Retinal pigment epithelial cell (primary cell): Measurements from ENCODE around the gene AURKAIP1.
"Not testable (repeated sequence)": the region's sequence is repeated elsewhere in the genome, so short reads cannot be mapped to it uniquely, and the experiment has no call there.

ENCODE experiments used
- DNase-seq: peaks from one replicate; pipeline ENCODE4 v3.0.0-alpha.2; 2010; ENCODE audit warnings: low read depth
- H3K4me3 ChIP-seq: 2 replicates; pipeline ENCODE4 v1.5.1; 2011; ENCODE audit warnings: mild to moderate bottlenecking, low read length, control low read depth, moderate library complexity
- TF ChIP-seq, protein P1 (sequence below): conservative IDR thresholded peaks from 2 replicates; pipeline ENCODE4 v1.5.1; 2011; ENCODE audit warnings: low read depth, low read length, control low read depth, inconsistent platforms

AURKAIP1 gene

DNA sequence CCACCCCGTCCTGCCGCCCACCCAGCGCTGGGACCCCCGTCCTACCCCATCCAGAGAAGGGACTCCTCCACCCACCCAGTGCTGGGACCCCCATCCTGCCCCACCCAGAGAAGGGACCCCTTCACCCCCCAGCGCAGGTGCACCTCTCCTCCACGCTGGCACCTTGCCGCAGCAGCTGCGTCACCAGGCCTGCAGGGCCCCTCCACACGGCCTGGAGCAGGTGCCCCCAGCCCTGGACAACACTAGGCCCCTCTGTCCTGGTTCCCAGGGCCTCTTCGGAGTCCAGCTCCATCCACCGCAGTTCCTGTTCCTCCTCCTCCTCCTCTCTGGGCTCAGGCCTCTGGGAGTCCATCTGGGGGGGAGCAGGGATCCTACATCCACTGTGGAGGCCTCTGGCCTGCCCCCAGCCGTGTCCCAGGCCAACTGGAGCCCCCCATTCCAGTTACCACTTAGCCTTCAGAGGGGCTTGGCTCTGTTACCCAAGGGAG, 45.7 kb upstream of the AURKAIP1 start:
- TF ChIP-seq, protein P1, sequence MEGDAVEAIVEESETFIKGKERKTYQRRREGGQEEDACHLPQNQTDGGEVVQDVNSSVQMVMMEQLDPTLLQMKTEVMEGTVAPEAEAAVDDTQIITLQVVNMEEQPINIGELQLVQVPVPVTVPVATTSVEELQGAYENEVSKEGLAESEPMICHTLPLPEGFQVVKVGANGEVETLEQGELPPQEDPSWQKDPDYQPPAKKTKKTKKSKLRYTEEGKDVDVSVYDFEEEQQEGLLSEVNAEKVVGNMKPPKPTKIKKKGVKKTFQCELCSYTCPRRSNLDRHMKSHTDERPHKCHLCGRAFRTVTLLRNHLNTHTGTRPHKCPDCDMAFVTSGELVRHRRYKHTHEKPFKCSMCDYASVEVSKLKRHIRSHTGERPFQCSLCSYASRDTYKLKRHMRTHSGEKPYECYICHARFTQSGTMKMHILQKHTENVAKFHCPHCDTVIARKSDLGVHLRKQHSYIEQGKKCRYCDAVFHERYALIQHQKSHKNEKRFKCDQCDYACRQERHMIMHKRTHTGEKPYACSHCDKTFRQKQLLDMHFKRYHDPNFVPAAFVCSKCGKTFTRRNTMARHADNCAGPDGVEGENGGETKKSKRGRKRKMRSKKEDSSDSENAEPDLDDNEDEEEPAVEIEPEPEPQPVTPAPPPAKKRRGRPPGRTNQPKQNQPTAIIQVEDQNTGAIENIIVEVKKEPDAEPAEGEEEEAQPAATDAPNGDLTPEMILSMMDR = no peak
- no peak for DNase-seq
- no peak overlapping the region for H3K4me3 ChIP-seq

DNA sequence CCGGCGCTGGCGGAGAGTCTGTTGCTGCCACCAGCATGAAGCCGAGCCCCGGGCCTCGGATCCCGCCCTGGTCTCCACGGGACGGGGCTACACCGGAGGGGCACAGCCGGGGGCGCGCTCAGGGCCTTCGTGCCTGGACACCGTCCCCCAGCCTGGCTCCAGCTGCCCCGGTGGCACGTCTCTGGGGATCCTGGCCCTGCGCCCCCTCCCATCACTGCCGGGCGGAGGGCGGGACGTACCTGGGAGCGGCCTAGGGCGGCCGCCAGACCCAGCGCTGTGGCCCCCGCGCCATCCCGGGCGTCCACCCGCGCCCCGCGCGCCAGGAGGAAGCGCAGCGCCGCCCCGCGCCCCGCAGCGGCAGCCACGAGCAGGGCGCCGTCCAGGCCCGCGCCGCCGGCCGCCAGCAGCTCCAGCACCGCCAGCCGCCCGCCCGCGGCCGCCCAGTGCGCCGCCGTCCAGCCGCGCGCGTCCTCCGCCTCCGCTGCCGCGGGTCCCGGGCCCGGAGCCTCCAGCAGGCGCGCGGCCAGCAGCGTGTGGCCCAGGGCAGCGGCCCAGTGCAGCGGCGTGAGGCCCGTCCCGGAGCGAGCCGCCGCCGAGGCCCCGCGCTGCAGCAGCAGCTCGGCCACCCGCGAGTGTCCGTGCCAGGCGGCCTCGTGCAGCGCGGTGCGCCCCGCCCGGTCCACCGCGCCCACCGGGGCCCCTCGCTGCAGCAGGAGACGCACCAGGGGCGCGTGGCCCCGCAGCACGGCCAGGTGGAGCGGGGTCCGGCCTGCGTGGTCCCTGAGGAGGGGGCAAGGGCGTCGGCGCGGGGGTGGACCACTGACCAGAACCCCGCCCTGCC, 45.0 kb upstream of the AURKAIP1 start:
- TF ChIP-seq, protein P1 = no peak
- no peak for DNase-seq
- H3K4me3 ChIP-seq = no peak overlapping the region

GRCh38 chr1:1419363-1419812, 44.4 kb upstream of the AURKAIP1 start:
- no peak overlapping the region for H3K4me3 ChIP-seq
- TF ChIP-seq, protein P1 = no peak
- DNase-seq = no peak

- DNase-seq = no peak
- TF ChIP-seq, protein P1 = no peak
- H3K4me3 ChIP-seq = no peak overlapping the region
Measured at GRCh38 chr1:1418464-1419362, 43.7 kb upstream of the AURKAIP1 start.

GRCh38 chr1:1417825-1418463, 42.9 kb upstream of the AURKAIP1 start:
- not testable (repeated sequence) for DNase-seq, H3K4me3 ChIP-seq

GRCh38 chr1:1417396-1417795, 42.4 kb upstream of the AURKAIP1 start:
- not testable (repeated sequence) for H3K4me3 ChIP-seq, DNase-seq

DNA sequence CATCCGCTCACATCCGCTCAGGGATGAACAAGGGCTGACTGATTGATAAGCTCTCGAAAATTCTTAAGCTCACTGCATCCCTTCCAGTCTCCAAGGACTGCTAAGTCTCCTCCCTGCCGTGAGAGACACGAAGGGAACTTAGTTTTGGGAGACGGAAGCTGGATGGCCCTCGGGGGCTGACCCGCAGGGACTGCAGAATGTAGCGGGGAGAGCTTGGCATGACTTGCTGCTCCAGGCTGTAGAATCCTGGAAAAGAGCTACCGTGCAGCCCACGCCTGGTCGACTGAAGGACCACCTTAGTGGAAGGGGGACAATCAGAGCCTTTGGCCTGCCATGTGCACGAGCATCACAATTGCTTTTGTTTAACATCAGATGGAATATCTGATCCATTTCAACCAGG, 40.7 kb upstream of the AURKAIP1 start:
- DNase-seq = no peak
- TF ChIP-seq, protein P1 = no peak
- H3K4me3 ChIP-seq = no peak overlapping the region

DNA sequence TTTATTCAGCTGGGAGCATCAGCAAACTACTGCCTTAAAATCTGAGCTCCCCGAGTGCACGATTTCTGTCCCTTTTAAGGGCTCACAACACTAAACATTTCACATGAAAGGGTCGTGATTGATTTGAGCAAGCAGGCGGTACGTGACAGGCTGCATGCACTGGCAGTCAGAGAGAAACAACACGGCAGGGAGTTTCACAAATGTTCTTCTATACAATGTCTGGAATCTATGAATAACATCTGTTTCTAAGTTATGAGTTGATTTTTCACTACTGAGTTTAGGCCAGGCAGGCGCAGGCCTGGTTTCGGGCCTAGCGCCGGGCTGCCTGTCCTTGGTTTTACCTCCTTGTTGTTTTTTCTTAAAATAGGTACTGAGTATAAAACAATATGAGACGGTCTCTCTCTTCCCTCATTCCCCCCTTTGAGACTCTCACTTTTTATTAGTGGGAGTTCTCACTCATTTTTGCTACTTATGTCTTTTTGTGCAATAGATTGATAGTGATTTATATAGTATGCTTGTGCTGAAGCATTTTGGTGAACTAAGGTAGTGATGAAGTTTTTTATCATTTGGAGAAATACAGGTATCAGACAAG, 37.4 kb upstream of the AURKAIP1 start:
- H3K4me3 ChIP-seq, DNase-seq: not testable (repeated sequence)
